Panc1 (cell line): Measurements from ENCODE around the gene LMTK2.

Experiments
- CTCF ChIP-seq: fragments of 450-650 bp; IDR thresholded peaks from 2 replicates; pipeline ENCODE4 v1.5.1; 2017; ENCODE audit warnings: mild to moderate bottlenecking
- SIN3A ChIP-seq: IDR thresholded peaks from 2 replicates; pipeline ENCODE4 v1.6.1; 2012; ENCODE audit warnings: low read depth, mild to moderate bottlenecking, low read length, moderate library complexity, borderline replicate concordance; ENCODE audit not compliant: insufficient read depth

DNA sequence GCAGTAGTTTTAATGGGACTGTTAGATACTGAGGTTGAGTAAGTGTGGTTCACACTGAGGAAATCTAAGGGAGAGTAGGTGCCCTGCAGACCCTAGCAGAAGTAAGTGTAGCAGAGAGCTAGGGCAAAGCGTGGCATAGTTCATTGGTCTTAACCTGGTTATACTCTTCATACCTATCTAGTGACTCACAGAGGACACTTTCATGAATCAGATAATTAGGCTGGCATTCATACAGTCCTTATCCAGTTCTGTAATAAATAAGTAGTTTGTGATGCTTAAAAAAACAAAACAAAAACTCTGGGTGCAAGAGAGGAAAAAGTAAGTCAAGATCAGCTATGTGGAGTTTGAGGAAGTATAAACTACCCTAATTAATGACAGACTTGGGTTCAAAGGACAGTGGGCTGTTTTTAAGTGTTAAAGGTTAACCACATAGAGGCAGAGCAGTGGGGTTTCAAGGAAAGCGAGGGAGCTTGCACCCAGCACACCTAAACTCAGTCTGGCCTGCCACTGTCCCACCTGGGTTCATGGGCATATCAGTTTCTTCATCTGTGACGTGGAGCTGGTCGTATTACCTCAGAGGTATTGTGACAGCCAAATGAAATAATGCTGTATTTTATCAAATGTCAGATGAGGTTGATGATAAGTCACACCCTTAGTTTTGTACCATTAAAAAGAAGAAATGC is 27.1 kb downstream of the LMTK2 start:
- TF ChIP-seq CTCF (no peak), SIN3A (no peak)
